NCI-H2196 treated with DMSO at 0.1 percent for 48 hours (cell line): Measurements from ENCODE around the gene FMNL2.
A peak's percentile ranks its signal among the peaks of the same experiment; 100 is the strongest.
"Not testable (repeated sequence)": the region's sequence is repeated elsewhere in the genome, so short reads cannot be mapped to it uniquely, and the experiment has no call there.

Source experiments
- DNase-seq: peaks from one replicate; lab custom pipeline; 2025; ENCODE audit not compliant: unreplicated experiment; lab: John Stamatoyannopoulos, UW

FMNL2 gene

DNA sequence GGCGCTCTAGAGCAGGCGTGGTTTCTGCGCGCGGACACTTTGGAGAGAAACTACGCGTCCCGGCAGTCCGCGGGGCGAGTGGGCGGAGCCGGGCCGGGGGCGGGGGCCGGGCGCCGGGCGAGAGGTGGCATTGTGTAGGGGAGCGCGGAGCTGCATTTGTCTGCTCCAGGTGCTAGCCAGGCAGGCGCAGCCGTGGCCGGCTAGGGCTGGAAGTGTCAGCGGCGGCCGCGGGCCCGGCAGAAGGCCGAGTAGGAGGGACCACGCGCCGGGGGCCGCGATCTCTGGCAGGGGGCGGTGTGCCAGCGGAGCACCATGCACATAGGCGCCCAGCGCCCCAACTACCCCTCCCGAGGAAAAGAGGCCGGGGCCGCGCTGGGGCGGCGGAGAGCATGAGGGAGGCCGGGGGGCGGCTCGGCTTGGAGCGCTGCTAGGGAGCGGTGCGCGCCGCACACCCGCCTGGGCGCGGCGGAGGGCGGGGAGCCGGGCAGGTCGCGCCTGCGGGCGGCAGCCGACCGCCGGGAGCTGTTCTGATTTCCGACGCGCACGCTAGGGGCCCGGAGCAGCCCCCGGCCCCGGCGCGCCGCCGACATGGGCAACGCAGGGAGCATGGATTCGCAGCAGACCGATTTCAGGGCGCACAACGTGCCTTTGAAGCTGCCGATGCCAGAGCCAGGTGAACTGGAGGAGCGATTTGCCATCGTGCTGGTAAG lies at the start of gene FMNL2:
FMNL2 (plus strand) TSS at position 159 of the 710 bp plus-strand sequence.
- peak; percentile 46 for DNase-seq

DNA sequence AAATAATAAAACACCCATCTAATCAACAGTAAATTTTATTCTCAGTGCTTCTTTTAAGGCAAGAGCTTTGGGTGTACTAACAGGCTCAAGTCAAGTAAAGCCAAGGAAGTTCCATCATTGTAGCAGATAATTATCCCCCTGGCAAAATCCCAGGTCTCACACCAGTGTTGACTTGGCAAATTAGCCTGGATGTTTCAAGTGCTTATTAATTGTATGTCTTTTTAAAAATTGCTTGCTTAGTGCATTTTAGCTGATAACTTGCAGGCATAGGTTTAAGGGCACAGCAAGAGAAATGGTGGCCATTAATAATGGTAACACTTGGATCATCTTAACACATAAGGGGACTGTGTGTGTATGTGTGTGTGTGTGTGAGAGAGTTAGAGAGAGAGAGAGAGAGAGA lies 42.0 kb upstream of the FMNL2 start:
- DNase-seq = no peak

- DNase-seq = no peak
These were observed 37.3 kb upstream of the FMNL2 start for GRCh38 chr2:152297715-152298114.

DNA sequence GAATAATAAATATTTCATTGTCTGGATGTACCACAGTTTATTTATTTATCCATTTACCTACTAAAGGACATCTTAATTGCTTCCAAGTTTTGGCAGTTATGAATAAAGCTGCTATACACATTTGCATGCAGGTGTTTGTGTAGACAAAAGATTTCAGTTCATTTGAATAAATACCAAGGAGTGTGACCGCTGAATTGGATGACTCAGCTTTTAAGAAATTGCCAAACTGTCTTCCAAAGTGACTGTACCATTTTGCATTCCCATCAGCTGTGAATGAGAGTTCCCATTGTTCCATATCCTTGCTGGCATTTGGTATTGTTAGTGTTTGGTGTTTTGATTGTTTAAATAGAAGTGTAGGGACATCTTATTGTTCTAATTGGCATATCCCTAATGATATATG lies 36.2 kb upstream of the FMNL2 start:
- no peak for DNase-seq

- DNase-seq = no peak
These were observed 33.8 kb upstream of the FMNL2 start for GRCh38 chr2:152301131-152301530.

- no peak for DNase-seq
These were observed 31.0 kb upstream of the FMNL2 start for GRCh38 chr2:152303951-152304350.

GRCh38 chr2:152304836-152305235 lies 30.1 kb upstream of the FMNL2 start:
- DNase-seq = no peak

DNA sequence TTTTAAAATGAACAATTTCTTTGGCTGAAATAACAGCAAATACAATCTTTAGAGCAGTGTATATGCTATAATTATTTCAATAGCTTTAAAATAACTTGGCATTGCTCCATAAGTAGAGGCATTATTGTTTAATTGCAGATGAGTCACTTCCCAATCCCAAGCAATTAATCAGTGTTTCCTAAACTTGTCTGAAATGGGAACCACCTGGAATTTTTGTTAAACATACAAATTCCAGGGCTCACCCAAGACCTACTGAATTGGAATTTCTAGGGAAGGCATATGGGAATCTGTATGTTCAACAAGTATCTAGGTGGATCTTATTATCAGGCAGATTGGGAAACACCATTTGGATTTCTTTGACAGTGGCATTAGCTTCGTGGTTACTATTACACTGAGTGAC lies 27.1 kb upstream of the FMNL2 start:
- no peak for DNase-seq

DNA sequence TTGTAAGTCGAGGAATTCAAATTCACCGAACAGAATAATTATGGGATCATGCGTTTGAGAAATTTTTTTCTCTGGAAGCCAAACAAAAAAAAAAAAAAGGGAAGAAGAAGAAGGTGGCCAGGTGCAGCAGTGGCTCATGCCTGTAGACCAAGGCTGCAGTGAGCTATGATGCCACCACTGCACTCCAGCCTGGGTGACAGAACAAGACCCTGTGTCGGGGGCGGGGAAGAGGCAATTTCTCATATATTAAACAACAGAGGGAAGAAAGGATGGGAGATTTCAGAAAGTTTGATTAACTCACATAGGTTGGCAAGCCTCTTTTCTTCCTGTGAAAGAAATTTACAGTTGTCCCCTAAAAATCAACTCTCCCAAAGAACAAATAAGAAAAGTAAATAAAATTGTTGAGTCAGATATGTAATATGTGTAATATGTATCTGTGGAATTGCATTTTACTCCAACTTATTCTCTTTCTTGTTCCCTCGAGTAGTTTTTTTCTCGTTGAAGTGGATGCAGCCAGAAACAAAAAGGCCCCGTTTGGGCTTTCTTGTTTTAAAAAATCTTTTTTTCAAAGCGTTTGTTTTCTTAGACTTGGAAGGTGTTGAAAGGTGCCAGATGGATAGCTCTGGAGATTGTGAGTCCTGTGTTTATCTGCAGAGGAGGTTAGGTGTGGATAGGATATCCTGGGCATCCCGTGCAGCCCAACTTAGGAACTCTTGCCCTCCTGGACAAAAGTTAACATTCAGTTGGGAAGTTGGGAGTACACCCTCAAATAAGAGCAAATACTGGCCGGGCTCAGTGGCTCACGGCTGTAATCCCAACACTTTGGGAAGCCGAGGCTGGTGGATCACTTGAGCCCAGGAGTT lies 25.4 kb upstream of the FMNL2 start:
- DNase-seq = no peak

DNA sequence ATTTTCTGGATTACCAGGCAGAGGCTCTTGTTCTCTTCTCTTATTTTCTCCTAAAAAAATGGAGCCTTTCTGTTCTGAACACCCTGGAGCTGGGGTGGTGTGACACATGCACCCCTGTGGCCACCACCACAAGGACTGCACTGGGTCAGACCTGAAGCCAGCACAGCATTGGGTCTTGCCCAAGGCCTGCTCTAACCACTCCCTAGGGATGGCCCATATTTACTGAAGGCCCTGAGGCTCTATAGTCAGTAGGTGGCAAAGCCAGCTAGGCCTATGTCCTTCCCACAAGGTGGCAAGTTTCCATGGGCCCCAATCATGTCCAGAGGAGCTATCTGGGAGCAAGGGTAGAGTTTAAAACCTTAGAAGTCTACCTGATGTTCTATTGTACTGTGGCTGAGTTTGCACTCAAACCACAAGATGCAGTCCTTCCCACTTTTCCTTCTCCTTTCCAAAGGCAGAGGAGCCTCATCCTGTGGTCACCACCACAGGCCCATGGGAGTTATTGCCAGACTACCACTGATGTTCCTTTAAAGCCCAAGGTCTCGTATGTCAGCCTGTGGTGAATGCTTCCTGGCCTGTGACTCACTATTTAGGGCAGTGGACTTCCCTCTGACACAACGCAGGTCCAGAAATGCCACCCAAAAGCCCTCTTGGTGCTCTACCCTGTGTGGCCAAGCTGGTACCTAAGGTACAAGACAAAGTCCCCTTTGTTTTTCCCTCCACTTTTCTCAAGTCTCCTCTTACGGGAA lies 15.0 kb upstream of the FMNL2 start:
- no peak for DNase-seq

DNA sequence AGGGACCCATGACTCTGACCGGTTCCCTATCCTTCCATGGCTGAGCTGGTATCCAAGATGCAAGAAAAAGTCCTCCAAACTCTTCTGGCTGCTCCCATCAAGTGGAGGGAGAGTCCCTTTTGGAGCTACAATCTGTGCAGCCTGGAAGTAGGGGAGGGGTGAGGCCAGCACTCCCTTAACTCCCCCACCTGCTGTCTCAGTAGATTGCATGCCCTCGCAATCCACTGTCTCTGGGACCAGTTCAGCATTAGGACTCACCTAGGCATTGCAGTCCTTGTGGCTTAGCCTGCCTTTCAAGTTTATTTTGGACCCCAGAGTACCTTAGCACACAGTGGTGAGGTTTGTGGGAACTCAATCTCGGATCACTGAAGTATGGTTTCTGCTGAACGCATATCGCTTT lies 14.2 kb upstream of the FMNL2 start:
- DNase-seq = no peak

- no peak for DNase-seq
These were observed 12.8 kb upstream of the FMNL2 start for GRCh38 chr2:152322222-152322621.

DNA sequence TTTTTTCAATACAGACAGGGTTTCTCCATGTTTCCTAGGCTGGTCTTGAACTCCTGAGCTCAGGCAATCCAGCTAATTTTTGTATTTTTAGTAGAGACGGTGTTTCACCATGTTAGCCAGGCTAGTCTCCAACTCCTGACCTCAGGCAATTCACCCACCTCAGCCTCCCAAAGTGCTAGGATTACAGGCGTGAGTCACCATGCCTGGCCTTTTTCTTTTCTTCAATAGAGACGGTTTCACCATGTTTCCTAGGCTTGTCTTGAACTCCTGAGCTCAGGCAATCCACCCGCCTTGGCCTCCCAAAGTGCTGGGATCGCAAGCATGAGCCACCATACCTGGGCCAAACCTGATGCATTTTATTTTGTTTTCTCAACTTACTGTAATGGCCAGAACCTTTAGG lies 9.8 kb upstream of the FMNL2 start:
- not testable (repeated sequence) for DNase-seq

- no peak for DNase-seq
These were observed 8.3 kb upstream of the FMNL2 start for GRCh38 chr2:152326710-152327109.

DNA sequence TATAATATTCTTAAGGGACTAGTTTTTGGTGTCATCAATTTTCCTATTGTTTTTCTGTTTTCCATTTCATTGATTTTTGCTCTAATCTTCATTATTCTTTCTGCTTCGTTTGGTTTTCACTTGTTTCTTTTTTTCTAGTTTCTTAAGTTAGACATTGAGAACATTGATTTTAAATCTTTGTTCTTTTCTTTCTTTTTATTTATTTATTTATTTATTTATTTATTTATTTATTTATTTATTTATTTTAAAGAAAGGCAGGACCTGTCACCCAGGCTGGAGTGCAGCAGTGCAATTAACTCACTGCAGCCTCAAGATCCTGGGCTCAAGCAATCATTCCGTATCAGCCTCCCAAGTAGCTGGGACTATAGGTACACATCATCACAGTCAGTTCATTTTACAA lies 7.0 kb upstream of the FMNL2 start:
- DNase-seq = no peak

DNA sequence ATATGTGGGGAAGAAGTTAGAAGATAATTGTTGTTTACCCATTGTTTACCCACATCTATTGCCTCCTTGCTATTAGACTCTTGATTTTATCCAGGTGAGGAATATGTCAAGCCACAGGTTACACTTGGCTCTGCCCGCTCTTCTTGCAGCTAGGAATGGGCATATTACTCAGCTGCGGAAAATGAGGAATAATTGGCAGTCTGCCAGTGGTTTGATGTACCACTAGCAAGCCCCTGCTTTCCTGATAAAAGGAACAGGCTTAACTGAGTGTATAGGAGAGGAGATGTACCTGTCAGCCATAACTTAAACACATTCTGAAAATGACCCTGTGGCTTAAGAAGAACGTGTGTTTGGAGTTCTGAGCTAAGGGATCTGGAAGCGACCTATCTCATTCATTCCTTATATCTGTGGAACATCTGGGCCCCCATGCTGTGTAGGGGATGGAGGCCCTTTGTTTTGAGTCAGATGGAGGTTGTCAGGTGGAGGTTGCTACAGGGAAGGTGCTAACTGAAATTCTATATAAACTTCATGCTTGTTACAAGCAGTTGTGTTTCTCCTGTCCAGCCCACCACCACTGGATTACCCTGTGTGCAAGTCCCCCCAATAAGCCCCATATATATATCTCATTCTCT lies 4.6 kb upstream of the FMNL2 start:
- DNase-seq = no peak

DNA sequence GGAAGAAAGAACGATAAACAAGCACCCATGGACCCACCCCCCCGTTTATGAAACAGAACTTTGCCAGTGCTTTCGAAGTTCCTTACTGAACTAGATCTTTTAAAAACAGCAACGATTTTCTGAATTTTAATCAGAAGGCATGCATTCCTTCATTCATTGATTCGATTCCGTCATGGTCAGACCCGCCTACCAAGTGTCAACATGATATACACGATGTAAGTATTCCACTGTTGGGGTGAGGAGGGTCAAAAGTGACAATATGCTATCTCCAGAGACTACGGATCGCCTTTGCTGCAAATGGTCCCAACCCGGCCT lies 316 bp upstream of the FMNL2 start:
- DNase-seq = no peak

GRCh38 chr2:152335726-152336118 lies 748 bp downstream of the FMNL2 start:
- DNase-seq = no peak

DNA sequence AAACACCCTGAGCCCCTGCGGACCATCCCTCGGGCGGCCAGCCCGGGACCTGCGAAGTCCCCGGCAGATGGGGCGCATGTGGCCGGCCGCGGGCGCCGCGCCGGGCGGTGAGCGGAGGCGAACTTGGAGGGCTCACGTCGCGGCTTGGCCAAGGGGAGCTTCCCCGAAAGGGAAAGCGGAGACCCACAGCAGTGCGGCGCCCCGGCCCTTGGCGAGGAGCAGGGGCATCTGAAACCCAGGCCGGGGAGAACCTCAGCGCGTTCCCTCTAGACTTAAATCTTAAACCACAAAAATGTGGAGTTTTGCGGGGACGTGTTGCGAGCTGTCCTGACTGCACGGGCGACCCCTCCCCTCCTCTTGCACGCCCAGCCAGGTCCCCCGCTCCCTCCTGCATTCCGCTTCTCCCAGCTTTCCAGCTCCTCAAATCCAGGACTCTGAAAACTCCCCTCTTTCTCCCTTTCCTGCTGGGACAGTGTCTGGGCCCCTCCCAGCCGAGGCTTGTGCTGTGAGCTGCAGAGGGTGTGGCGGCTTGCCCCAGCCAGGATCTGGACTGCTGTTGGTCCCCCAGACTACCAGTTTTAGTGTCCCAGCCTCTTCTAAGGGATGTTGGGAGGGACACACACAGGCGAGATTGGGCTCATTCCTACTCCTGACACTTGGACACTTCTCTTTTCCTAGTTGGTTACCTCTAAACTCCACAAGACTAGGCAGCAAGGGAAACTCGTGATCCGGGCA lies 1.3 kb downstream of the FMNL2 start:
- DNase-seq = no peak

GRCh38 chr2:152336854-152337510 lies 2.0 kb downstream of the FMNL2 start:
- no peak for DNase-seq
